H1 (cell line): ENCODE data around the gene KLF7. TPM values are rescaled to one million over a fixed set of nuclear protein-coding genes. Genes with fewer than 3 reads are reported as not detected.

Experiments
- polyA plus RNA-seq, 7 experiments: library from polyadenylated mRNA; depleted of rRNA in 3 of 7; stranded (reverse) in 5 of 7; unstranded in 2 of 7; fragments of >200 nt in 5 of 7; fragments of 200-250 nt in 2 of 7; gene quantifications; 1 replicate in 5 of 7; 2 replicates in 1 of 7; 4 replicates in 1 of 7; pipeline versions ENCODE4 v1.2.1 to v1.2.3, GENCODE V29; 2011 to 2013; ENCODE audit warnings: missing spikeins in 2 of 7, mixed read lengths in 2 of 7
- total RNA-seq: library from RNA; stranded (reverse); fragmentation: NEBNext Ultra II Directional; extraction: Animal tissue kit (Norgen Biotek cat#: 25700); gene quantifications from 2 replicates; pipeline ENCODE4 v1.2.1, GENCODE V29; 2021
- TF ChIP-seq, protein P1 (sequence below): fragments of 300-600 bp; sonication (generic); IDR thresholded peaks from 2 replicates; pipeline ENCODE4 v1.7.1; 2012; ENCODE audit warnings: low read length, moderate library complexity, mild to moderate bottlenecking, inconsistent platforms; ENCODE audit not compliant: insufficient replicate concordance

Gene KLF7
- total and polyA plus RNA-seq, 2 of the 8 experiments (the other 6 are each of a cell fraction or from before 2014, with no cell fraction given) = 9.6 to 23.3 TPM

DNA sequence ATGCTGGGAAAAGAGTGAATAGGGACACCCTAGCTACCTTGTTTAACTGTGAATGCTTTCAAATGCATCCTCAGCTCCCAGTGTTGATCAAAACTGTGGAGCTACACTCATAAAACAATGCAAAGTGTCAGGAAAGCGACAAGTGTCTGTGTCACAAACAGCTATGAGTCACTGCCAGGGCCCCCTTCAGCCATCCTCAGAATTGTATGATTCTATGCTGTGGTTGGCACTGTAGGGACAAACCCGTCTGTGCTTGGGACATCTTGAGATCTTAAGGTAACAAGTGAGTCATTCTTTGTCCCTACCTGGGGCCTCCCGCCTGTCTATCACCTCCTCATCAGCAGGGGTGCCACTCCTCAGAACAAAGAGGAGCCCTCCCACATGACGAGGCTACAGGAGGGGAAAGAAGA is 42.4 kb downstream of the KLF7 start (continued):
- TF ChIP-seq, protein P1, sequence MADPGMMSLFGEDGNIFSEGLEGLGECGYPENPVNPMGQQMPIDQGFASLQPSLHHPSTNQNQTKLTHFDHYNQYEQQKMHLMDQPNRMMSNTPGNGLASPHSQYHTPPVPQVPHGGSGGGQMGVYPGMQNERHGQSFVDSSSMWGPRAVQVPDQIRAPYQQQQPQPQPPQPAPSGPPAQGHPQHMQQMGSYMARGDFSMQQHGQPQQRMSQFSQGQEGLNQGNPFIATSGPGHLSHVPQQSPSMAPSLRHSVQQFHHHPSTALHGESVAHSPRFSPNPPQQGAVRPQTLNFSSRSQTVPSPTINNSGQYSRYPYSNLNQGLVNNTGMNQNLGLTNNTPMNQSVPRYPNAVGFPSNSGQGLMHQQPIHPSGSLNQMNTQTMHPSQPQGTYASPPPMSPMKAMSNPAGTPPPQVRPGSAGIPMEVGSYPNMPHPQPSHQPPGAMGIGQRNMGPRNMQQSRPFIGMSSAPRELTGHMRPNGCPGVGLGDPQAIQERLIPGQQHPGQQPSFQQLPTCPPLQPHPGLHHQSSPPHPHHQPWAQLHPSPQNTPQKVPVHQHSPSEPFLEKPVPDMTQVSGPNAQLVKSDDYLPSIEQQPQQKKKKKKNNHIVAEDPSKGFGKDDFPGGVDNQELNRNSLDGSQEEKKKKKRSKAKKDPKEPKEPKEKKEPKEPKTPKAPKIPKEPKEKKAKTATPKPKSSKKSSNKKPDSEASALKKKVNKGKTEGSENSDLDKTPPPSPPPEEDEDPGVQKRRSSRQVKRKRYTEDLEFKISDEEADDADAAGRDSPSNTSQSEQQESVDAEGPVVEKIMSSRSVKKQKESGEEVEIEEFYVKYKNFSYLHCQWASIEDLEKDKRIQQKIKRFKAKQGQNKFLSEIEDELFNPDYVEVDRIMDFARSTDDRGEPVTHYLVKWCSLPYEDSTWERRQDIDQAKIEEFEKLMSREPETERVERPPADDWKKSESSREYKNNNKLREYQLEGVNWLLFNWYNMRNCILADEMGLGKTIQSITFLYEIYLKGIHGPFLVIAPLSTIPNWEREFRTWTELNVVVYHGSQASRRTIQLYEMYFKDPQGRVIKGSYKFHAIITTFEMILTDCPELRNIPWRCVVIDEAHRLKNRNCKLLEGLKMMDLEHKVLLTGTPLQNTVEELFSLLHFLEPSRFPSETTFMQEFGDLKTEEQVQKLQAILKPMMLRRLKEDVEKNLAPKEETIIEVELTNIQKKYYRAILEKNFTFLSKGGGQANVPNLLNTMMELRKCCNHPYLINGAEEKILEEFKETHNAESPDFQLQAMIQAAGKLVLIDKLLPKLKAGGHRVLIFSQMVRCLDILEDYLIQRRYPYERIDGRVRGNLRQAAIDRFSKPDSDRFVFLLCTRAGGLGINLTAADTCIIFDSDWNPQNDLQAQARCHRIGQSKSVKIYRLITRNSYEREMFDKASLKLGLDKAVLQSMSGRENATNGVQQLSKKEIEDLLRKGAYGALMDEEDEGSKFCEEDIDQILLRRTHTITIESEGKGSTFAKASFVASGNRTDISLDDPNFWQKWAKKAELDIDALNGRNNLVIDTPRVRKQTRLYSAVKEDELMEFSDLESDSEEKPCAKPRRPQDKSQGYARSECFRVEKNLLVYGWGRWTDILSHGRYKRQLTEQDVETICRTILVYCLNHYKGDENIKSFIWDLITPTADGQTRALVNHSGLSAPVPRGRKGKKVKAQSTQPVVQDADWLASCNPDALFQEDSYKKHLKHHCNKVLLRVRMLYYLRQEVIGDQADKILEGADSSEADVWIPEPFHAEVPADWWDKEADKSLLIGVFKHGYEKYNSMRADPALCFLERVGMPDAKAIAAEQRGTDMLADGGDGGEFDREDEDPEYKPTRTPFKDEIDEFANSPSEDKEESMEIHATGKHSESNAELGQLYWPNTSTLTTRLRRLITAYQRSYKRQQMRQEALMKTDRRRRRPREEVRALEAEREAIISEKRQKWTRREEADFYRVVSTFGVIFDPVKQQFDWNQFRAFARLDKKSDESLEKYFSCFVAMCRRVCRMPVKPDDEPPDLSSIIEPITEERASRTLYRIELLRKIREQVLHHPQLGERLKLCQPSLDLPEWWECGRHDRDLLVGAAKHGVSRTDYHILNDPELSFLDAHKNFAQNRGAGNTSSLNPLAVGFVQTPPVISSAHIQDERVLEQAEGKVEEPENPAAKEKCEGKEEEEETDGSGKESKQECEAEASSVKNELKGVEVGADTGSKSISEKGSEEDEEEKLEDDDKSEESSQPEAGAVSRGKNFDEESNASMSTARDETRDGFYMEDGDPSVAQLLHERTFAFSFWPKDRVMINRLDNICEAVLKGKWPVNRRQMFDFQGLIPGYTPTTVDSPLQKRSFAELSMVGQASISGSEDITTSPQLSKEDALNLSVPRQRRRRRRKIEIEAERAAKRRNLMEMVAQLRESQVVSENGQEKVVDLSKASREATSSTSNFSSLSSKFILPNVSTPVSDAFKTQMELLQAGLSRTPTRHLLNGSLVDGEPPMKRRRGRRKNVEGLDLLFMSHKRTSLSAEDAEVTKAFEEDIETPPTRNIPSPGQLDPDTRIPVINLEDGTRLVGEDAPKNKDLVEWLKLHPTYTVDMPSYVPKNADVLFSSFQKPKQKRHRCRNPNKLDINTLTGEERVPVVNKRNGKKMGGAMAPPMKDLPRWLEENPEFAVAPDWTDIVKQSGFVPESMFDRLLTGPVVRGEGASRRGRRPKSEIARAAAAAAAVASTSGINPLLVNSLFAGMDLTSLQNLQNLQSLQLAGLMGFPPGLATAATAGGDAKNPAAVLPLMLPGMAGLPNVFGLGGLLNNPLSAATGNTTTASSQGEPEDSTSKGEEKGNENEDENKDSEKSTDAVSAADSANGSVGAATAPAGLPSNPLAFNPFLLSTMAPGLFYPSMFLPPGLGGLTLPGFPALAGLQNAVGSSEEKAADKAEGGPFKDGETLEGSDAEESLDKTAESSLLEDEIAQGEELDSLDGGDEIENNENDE = no peak
